Parathyroid adenoma (tissue), 2 donors: ENCODE results near the gene HIGD1A.

Source experiments
- H2AFZ ChIP-seq: fragments of 300-600 bp; sonication (generic); one replicate; pipeline ENCODE4 v1.7.0; 2017; ENCODE audit warnings: antibody characterized with exemption, mild to moderate bottlenecking
- H3K27ac ChIP-seq: fragments of 300-600 bp; sonication (generic); one replicate; pipeline ENCODE4 v1.7.0; 2017
- H3K27me3 ChIP-seq: fragments of 300-600 bp; sonication (generic); one replicate; pipeline ENCODE4 v1.7.0; 2017; ENCODE audit warnings: low read length; ENCODE audit not compliant: control insufficient read depth, insufficient read depth
- H3K36me3 ChIP-seq: fragments of 300-600 bp; sonication (generic); one replicate; pipeline ENCODE4 v1.7.0; 2017; ENCODE audit warnings: low read length; ENCODE audit not compliant: control insufficient read depth, insufficient read depth
- H3K4me1 ChIP-seq: fragments of 300-600 bp; sonication (generic); one replicate; pipeline ENCODE4 v1.7.0; 2017; ENCODE audit warnings: control low read depth
- H3K4me2 ChIP-seq: fragments of 300-600 bp; sonication (generic); one replicate; pipeline ENCODE4 v1.7.0; 2017; ENCODE audit warnings: low read length
- H3K4me3 ChIP-seq: fragments of 300-600 bp; sonication (generic); one replicate; pipeline ENCODE4 v1.7.0; 2017; ENCODE audit warnings: low read depth, low read length
- H3K79me2 ChIP-seq: fragments of 300-600 bp; sonication (generic); one replicate; pipeline ENCODE4 v1.7.0; 2017; ENCODE audit warnings: control low read depth
- H3K9ac ChIP-seq: fragments of 300-600 bp; sonication (generic); one replicate; pipeline ENCODE4 v1.7.0; 2017; ENCODE audit warnings: mild to moderate bottlenecking
- H3K9me3 ChIP-seq: fragments of 300-600 bp; sonication (generic); one replicate; pipeline ENCODE4 v1.7.0; 2017; ENCODE audit warnings: low read length; ENCODE audit not compliant: control insufficient read depth
- TF ChIP-seq, protein P1 (sequence below): fragments of 300-600 bp; sonication (generic); IDR thresholded peaks from one replicate; pipeline ENCODE4 v1.7.0; 2017; ENCODE audit warnings: antibody characterized with exemption, mild to moderate bottlenecking
- donor health status: primary hyperparathyroidism.

The HIGD1A gene

DNA sequence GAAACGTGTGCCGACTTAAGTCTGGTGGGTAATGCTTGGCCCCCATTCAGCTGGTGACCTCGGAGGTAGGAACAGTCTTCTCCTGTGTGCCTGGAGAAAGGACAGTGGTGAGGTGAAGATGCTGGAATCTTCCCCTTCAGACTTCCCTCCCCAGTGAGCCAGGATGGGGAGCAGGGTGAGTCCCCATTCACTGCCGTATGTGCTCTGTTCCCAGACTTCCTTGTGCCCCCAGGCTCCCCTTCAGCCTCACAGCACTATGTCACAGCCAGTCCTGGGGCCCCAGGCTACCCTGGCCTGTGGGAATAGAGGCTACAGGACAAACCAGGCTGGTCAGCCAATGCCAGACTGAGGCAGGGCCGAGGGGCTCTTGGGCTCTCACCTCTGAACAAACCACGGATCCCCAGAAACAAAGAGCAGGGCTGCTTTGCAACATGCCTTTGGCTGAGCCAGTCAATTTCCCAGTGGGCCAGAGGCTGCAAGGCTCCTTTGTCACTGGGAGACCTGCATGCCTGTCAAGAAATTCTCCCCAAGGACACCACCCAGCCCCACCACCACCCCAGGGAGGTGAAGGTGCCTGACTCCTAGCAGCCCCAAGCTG lies 69.9 kb downstream of the HIGD1A start:
- no peak overlapping the region for H2AFZ ChIP-seq
- H3K4me3 ChIP-seq: no peak overlapping the region
- H3K36me3 ChIP-seq: no peaks in the 10 kb centered on the region
- no peaks in the 10 kb centered on the region for H3K9me3 ChIP-seq
- H3K27ac ChIP-seq: no peak overlapping the region
- no peaks in the 10 kb centered on the region for H3K79me2 ChIP-seq
- no peak overlapping the region for H3K4me2 ChIP-seq
- TF ChIP-seq, protein P1, sequence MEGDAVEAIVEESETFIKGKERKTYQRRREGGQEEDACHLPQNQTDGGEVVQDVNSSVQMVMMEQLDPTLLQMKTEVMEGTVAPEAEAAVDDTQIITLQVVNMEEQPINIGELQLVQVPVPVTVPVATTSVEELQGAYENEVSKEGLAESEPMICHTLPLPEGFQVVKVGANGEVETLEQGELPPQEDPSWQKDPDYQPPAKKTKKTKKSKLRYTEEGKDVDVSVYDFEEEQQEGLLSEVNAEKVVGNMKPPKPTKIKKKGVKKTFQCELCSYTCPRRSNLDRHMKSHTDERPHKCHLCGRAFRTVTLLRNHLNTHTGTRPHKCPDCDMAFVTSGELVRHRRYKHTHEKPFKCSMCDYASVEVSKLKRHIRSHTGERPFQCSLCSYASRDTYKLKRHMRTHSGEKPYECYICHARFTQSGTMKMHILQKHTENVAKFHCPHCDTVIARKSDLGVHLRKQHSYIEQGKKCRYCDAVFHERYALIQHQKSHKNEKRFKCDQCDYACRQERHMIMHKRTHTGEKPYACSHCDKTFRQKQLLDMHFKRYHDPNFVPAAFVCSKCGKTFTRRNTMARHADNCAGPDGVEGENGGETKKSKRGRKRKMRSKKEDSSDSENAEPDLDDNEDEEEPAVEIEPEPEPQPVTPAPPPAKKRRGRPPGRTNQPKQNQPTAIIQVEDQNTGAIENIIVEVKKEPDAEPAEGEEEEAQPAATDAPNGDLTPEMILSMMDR: no peak
- no peaks in the 10 kb centered on the region for H3K27me3 ChIP-seq
- peaks cover 31% of the 10 kb centered on the region for H3K4me1 ChIP-seq
- no peak overlapping the region for H3K9ac ChIP-seq

DNA sequence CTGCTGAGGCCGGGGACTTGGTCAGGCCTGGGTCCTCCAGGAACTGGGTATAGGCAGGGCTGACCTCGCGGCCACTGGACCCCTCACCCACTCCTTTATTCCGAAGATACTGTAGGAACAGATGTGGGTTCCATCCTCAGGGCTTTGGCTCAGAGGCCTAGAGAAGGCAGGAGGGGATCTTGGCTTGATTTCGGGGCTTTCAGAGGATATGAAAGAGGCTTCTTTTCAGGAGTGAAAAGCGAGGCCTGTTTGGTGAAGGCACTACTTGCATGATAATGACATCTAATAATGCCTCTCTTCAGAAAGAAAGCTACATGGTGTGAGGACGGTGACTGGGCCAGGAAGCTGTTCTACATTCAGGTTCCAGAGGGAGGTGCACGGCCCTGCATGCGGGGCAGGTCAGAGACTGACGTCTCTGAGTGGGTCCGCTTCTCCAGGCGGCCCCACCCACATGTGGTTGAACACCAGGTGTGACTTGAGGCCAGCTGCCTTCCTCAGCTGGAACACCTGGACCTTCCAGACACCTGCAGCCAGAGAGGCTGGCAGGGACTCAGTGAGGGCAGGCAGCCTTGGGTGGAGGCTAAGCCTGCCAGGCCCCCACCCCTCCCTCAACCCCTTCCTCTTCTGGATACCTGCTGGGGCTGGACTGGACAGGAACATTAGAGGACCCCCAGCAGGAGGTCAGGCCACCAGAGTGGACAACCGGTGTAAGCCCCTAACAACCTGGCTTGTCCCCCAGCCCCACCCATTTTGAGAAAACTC lies 70.6 kb downstream of the HIGD1A start:
- Histone ChIP-seq H3K4me3 (no peak overlapping the region), H3K27me3 (no peaks in the 10 kb centered on the region), H3K27ac (no peak overlapping the region), H3K9ac (no peak overlapping the region), H3K36me3 (no peaks in the 10 kb centered on the region), H3K9me3 (no peaks in the 10 kb centered on the region), H3K4me2 (no peak overlapping the region), H3K4me1 (peaks cover 38% of the 10 kb centered on the region), H3K79me2 (no peaks in the 10 kb centered on the region), H2AFZ (peak overlapping the region; percentile 50)
- TF ChIP-seq, protein P1: no peak
